ENCODE results near the gene KIF23. TPM values are rescaled to one million over a fixed set of nuclear protein-coding genes. Genes with fewer than 3 reads are reported as not detected.

The KIF23 gene
- total RNA-seq, 2 experiments from 2014 or later, result 57.3 to 63.5 TPM

Other genes with a start within 250 kb of the KIF23 start
- under 1 TPM; 0.06 to 0.23 TPM for gene PAQR5, start 115.4 kb upstream of the KIF23 start, total RNA-seq
- 1,000 to 10,000 TPM; 2,276 to 2,343 TPM for gene RPLP1, start 38.5 kb downstream of the KIF23 start, total RNA-seq